ENCODE data around the gene ZFYVE16.
"Not testable (repeated sequence)": the region's sequence is repeated elsewhere in the genome, so short reads cannot be mapped to it uniquely, and the experiment has no call there.

The ZFYVE16 gene

GRCh38 chr5:80407735-80408483 lies at the start of gene ZFYVE16:
ZFYVE16 (plus strand) TSS chr5:80408064; CDS start chr5:80434148, 26,084 bp downstream.
- peak; percentile 97 for DNase-seq (ENCODE audit: low read depth)

GRCh38 chr5:80360914-80361444 lies 46.9 kb upstream of the ZFYVE16 start:
- DNase-seq (ENCODE audit: low read depth), result no peak

GRCh38 chr5:80364892-80365291 lies 43.0 kb upstream of the ZFYVE16 start:
- DNase-seq (ENCODE audit: low read depth), result no peak

- no peak for DNase-seq (ENCODE audit: low read depth)
Measured at GRCh38 chr5:80368661-80369480, 39.0 kb upstream of the ZFYVE16 start.

- no peak for DNase-seq (ENCODE audit: low read depth)
Measured at GRCh38 chr5:80369521-80369920, 38.3 kb upstream of the ZFYVE16 start.

- DNase-seq (ENCODE audit: low read depth), result no peak
Measured at GRCh38 chr5:80370390-80370789, 37.5 kb upstream of the ZFYVE16 start.

GRCh38 chr5:80372780-80373179 lies 35.1 kb upstream of the ZFYVE16 start:
- no peak for DNase-seq (ENCODE audit: low read depth)

- DNase-seq (ENCODE audit: low read depth), result no peak
Measured at GRCh38 chr5:80374188-80374587, 33.7 kb upstream of the ZFYVE16 start.

- DNase-seq (ENCODE audit: low read depth), result no peak
Measured at GRCh38 chr5:80376557-80376956, 31.3 kb upstream of the ZFYVE16 start.

- no peak for DNase-seq (ENCODE audit: low read depth)
Measured at GRCh38 chr5:80382488-80382887, 25.4 kb upstream of the ZFYVE16 start.

GRCh38 chr5:80387063-80387768 lies 20.6 kb upstream of the ZFYVE16 start:
- DNase-seq (ENCODE audit: low read depth), result no peak

- DNase-seq (ENCODE audit: low read depth), result no peak
Measured at GRCh38 chr5:80389580-80389979, 18.3 kb upstream of the ZFYVE16 start.

- DNase-seq (ENCODE audit: low read depth), result not testable (repeated sequence)
Measured at GRCh38 chr5:80390413-80390812, 17.5 kb upstream of the ZFYVE16 start.

- DNase-seq (ENCODE audit: low read depth), result not testable (repeated sequence)
Measured at GRCh38 chr5:80391267-80391666, 16.6 kb upstream of the ZFYVE16 start.

GRCh38 chr5:80399526-80400239 lies 8.2 kb upstream of the ZFYVE16 start:
- DNase-seq (ENCODE audit: low read depth), result no peak

- not testable (repeated sequence) for DNase-seq (ENCODE audit: low read depth)
Measured at GRCh38 chr5:80400368-80400767, 7.5 kb upstream of the ZFYVE16 start.

- DNase-seq (ENCODE audit: low read depth), result no peak
Measured at GRCh38 chr5:80403782-80404181, 4.1 kb upstream of the ZFYVE16 start.

GRCh38 chr5:80406980-80407734 lies 707 bp upstream of the ZFYVE16 start:
- no peak for DNase-seq (ENCODE audit: low read depth)

- DNase-seq (ENCODE audit: low read depth), result peak; percentile 23
Measured at GRCh38 chr5:80408484-80409366, 861 bp downstream of the ZFYVE16 start.
